Kidney (tissue), 14 donors: ENCODE data around the gene CBFA2T3. TPM values are rescaled to one million over a fixed set of nuclear protein-coding genes. Genes with fewer than 3 reads are reported as not detected.

Experiments used
- DNase-seq, 5 donors: peaks; one replicate each; pipeline ENCODE4 v3.0.0-alpha.2; 2013 to 2020
- FAIRE-seq: peaks from 2 replicates; lab custom pipeline; 2012; peaks lifted over from hg19 to GRCh38; lab: Jason Lieb, UNC
- H3K27ac ChIP-seq, 2 donors: one replicate each; pipeline ENCODE4 v1.7.0; 2013; ENCODE audit warnings: low read depth in 2 of 2, low read length in 2 of 2, inconsistent platforms in 1 of 2
- H3K27me3 ChIP-seq: one replicate; pipeline ENCODE4 v1.7.1; 2013; ENCODE audit warnings: low read length, inconsistent platforms; ENCODE audit not compliant: control insufficient read depth, insufficient read depth
- H3K36me3 ChIP-seq, 3 donors: one replicate each; pipeline versions ENCODE4 v1.7.0 to v1.7.1; 2013; ENCODE audit warnings: low read length in 3 of 3, control low read depth in 1 of 3, inconsistent platforms in 1 of 3; ENCODE audit not compliant: insufficient read depth in 3 of 3, control insufficient read depth in 2 of 3
- H3K4me1 ChIP-seq, 3 donors: one replicate each; pipeline versions ENCODE4 v1.7.0 to v1.7.1; 2013; ENCODE audit warnings: low read length in 3 of 3, inconsistent platforms in 1 of 3, low read depth in 1 of 3; ENCODE audit not compliant: control insufficient read depth in 2 of 3, insufficient read depth in 2 of 3
- H3K4me3 ChIP-seq, 3 donors: one replicate each; pipeline versions ENCODE4 v1.7.0 to v1.8.1; 2013; ENCODE audit warnings: low read length in 3 of 3, control low read depth in 1 of 3, inconsistent platforms in 1 of 3
- H3K9ac ChIP-seq, 3 donors: one replicate each; pipeline versions ENCODE4 v1.7.0 to v1.7.1; 2013; ENCODE audit warnings: low read length in 3 of 3, control low read depth in 1 of 3, inconsistent platforms in 1 of 3
- H3K9me3 ChIP-seq, 3 donors: one replicate each; pipeline versions ENCODE4 v1.7.0 to v1.7.1; 2013; ENCODE audit warnings: low read length in 3 of 3, control low read depth in 1 of 3, inconsistent platforms in 1 of 3; ENCODE audit not compliant: control insufficient read depth in 2 of 3, insufficient read depth in 1 of 3
- CTCF ChIP-seq: IDR thresholded peaks from 3 replicates; pipeline ENCODE4 v1.5.1; 2012; ENCODE audit warnings: mild to moderate bottlenecking, moderate library complexity, borderline replicate concordance; ENCODE audit not compliant: insufficient read depth; ENCODE audit errors: extremely low read depth
- intact Hi-C: fragments of 100-400 bp; cut with DNase I; formaldehyde crosslinking; loops from one replicate; pipeline ENCODE4 v1.11.1; 2022
- polyA plus RNA-seq: library from polyadenylated mRNA; stranded (reverse); fragments of 350-450 nt; fragmentation: Illumina TruSeq; extraction: RNeasy Lipid Tissue Mini Kit (QIAGEN cat#74804); gene quantifications from one replicate; pipeline ENCODE4 v1.2.3, GENCODE V29; 2014; ENCODE audit warnings: low read depth, low replicate concordance; ENCODE audit not compliant: insufficient read depth
- total RNA-seq: library from RNA; stranded (reverse); fragmentation: NEBNext Ultra II Directional; extraction: Animal tissue kit (Norgen Biotek cat#: 25700); gene quantifications from one replicate; pipeline ENCODE4 v1.2.1, GENCODE V29; 2021
- donor health status: control.
- donor health status: control.
- donor health status: control.
- donor health status: control.
- donor health status: control.
- donor health status: DM: yes; HTN: yes; CAD: no.
- donor health status: Normal renal cell carcinoma (clear cell type).

Gene CBFA2T3
- total and polyA plus RNA-seq, 2 donors from 2014 or later = 0.75 to 8.0 TPM

GRCh38 chr16:89001117-89002027 is 24.4 kb upstream of the CBFA2T3 start:
- DNase-seq (peak in 2 of 5 donors; percentile 25 to 64), FAIRE-seq (no peak)
- TF ChIP-seq CTCF = no peak
- Histone ChIP-seq H3K9ac (no peak overlapping the region), H3K4me1 (no peaks in the 10 kb centered on the region), H3K36me3 (no peaks in the 10 kb centered on the region), H3K9me3 (peaks cover 0 to 11% (median 2%) of the 10 kb centered on the region in 3 donors), H3K4me3 (no peak overlapping the region), H3K27me3 (peaks cover 3% of the 10 kb centered on the region), H3K27ac (no peak overlapping the region)
- intact Hi-C loops = no loop called here

- FAIRE-seq = no peak
- no peak for DNase-seq
These were observed 23.4 kb upstream of the CBFA2T3 start for GRCh38 chr16:89000207-89000959.

GRCh38 chr16:88999457-89000206 is 22.6 kb upstream of the CBFA2T3 start:
- H3K9ac ChIP-seq = no peak overlapping the region
- peak in 1 of 5 donors; percentile 18 for DNase-seq
- H3K9me3 ChIP-seq = peaks cover 0 to 11% (median 2%) of the 10 kb centered on the region in 3 donors
- no peak for FAIRE-seq
- intact Hi-C loops = no loop called here
- no peaks in the 10 kb centered on the region for H3K4me1 ChIP-seq
- no peak for TF ChIP-seq CTCF
- H3K36me3 ChIP-seq = no peaks in the 10 kb centered on the region
- no peak overlapping the region for H3K27ac ChIP-seq
- peaks cover 3% of the 10 kb centered on the region for H3K27me3 ChIP-seq
- H3K4me3 ChIP-seq = no peak overlapping the region

More at GRCh38 chr16:89000207-89000959, 23.4 kb upstream of the CBFA2T3 start:
- Histone ChIP-seq H3K4me3 (no peak overlapping the region), H3K4me1 (no peaks in the 10 kb centered on the region), H3K27ac (no peak overlapping the region), H3K27me3 (peaks cover 3% of the 10 kb centered on the region), H3K36me3 (no peaks in the 10 kb centered on the region), H3K9ac (no peak overlapping the region), H3K9me3 (peaks cover 0 to 11% (median 2%) of the 10 kb centered on the region in 3 donors)
- no peak for TF ChIP-seq CTCF
- intact Hi-C loops = no loop called here
